DOHH2 (cell line): ENCODE measurements around the gene ENSA.

ENCODE experiments used
- H3F3A ChIP-seq: fragments of 200-600 bp; sonication (generic), shearing (Covaris generic); 2 replicates; pipeline ENCODE4 v1.6.0; 2016; ENCODE audit warnings: antibody characterized with exemption, mild to moderate bottlenecking; ENCODE audit not compliant: control insufficient read depth, insufficient read depth
- H3K27ac ChIP-seq: fragments of 200-600 bp; sonication (generic); 2 replicates; pipeline ENCODE4 v1.5.1; 2014; ENCODE audit warnings: low read depth, mild to moderate bottlenecking, low read length, moderate library complexity
- H3K27me3 ChIP-seq: fragments of 200-600 bp; sonication (generic); 2 replicates; pipeline ENCODE4 v1.6.1; 2014; ENCODE audit warnings: mild to moderate bottlenecking, low read length, mixed read lengths; ENCODE audit not compliant: control insufficient read depth
- H3K36me3 ChIP-seq: fragments of 200-600 bp; sonication (generic); 2 replicates; pipeline ENCODE4 v1.6.1; 2014; ENCODE audit warnings: mild to moderate bottlenecking, low read length, moderate library complexity, mixed read lengths; ENCODE audit not compliant: control insufficient read depth
- H3K4me1 ChIP-seq: fragments of 200-600 bp; sonication (generic); 2 replicates; pipeline ENCODE4 v1.6.1; 2014; ENCODE audit warnings: mild to moderate bottlenecking, low read length, mixed read lengths; ENCODE audit not compliant: control insufficient read depth
- H3K4me2 ChIP-seq: fragments of 200-600 bp; sonication (generic); 2 replicates; pipeline ENCODE4 v1.6.0; 2014; ENCODE audit warnings: mild to moderate bottlenecking, low read length, moderate library complexity
- H3K4me3 ChIP-seq: fragments of 200-600 bp; sonication (generic); 2 replicates; pipeline ENCODE4 v1.5.1; 2014; ENCODE audit warnings: mild to moderate bottlenecking, low read length, mixed read lengths
- H3K79me2 ChIP-seq: fragments of 200-600 bp; sonication (generic); 2 replicates; pipeline ENCODE4 v1.6.1; 2014; ENCODE audit warnings: mild to moderate bottlenecking, low read length, mixed read lengths; ENCODE audit not compliant: control insufficient read depth
- H3K9me2 ChIP-seq: fragments of 200-600 bp; sonication (generic); replicated peaks from 2 replicates; pipeline ENCODE4 v1.6.1; 2014; ENCODE audit warnings: mild to moderate bottlenecking, low read length, mixed read lengths; ENCODE audit not compliant: control insufficient read depth
- H3K9me3 ChIP-seq: fragments of 200-600 bp; sonication (generic); 2 replicates; pipeline ENCODE4 v1.6.1; 2014; ENCODE audit warnings: antibody characterized with exemption, low read length, mixed read lengths; ENCODE audit not compliant: control insufficient read depth, insufficient read depth
- H4K20me1 ChIP-seq: fragments of 200-600 bp; sonication (generic); 2 replicates; pipeline ENCODE4 v1.6.0; 2014; ENCODE audit warnings: low read depth, mild to moderate bottlenecking, antibody characterized with exemption, low read length, moderate library complexity; ENCODE audit not compliant: control insufficient read depth, insufficient read depth
- CTCF ChIP-seq: fragments of 200-600 bp; sonication (generic); IDR thresholded peaks from one replicate; pipeline ENCODE4 v1.5.1; 2014; ENCODE audit warnings: antibody characterized with exemption, mild to moderate bottlenecking, low read depth, low read length; ENCODE audit not compliant: poor library complexity, severe bottlenecking
- EZH2phosphoT487 ChIP-seq: fragments of 200-600 bp; sonication (generic); IDR thresholded peaks from 2 replicates; pipeline ENCODE4 v1.6.1; 2017; ENCODE audit warnings: borderline replicate concordance, mild to moderate bottlenecking, antibody characterized with exemption, low read length, moderate library complexity, mixed read lengths

Gene ENSA

GRCh38 chr1:150629115-150629928 lies at the start of gene ENSA:
Gene ENSA, minus strand, starts transcription at chr1:150629612. Its CDS starts 142 bp downstream, at chr1:150629470.
- H4K20me1 ChIP-seq, result no peaks in the 10 kb centered on the region
- H3K27me3 ChIP-seq, result no peaks in the 10 kb centered on the region

GRCh38 chr1:150678988-150679387 lies 49.6 kb upstream of the ENSA start:
- Histone ChIP-seq H3K36me3 (peaks cover 4% of the 10 kb centered on the region; the same call in 1 of the 2 replicates), H3F3A (peaks cover 4% of the 10 kb centered on the region; the same call in 1 of the 2 replicates), H3K9me3 (no peaks in the 10 kb centered on the region), H3K27ac (no peak overlapping the region), H3K4me3 (no peak overlapping the region), H3K79me2 (0 out of 2 replicates have a peak, but pooled peaks cover 3% of the 10 kb centered on the region), H4K20me1 (no peaks in the 10 kb centered on the region), H3K27me3 (no peaks in the 10 kb centered on the region), H3K4me1 (peaks cover 4% of the 10 kb centered on the region), H3K9me2 (no peaks in the 10 kb centered on the region), H3K4me2 (no peak overlapping the region)
- no peak for TF ChIP-seq CTCF
- no peak for TF ChIP-seq EZH2phosphoT487

More at GRCh38 chr1:150629115-150629928, at the start of gene ENSA:
- H3K79me2 ChIP-seq, result peaks cover 41% of the 10 kb centered on the region
- H3K9me2 ChIP-seq, result no peaks in the 10 kb centered on the region
- peak within 1 kb of the TSS; percentile 75 for H3K4me3 ChIP-seq
- peak within 1 kb of the TSS; percentile 66 for H3K4me2 ChIP-seq
- H3K9me3 ChIP-seq, result no peaks in the 10 kb centered on the region
- peaks cover 17% of the 10 kb centered on the region for H3K4me1 ChIP-seq
- peaks cover 41% of the 10 kb centered on the region for H3K36me3 ChIP-seq
- TF ChIP-seq CTCF (no peak), EZH2phosphoT487 (no peak)
- H3K27ac ChIP-seq, result peak within 1 kb of the TSS; percentile 81
- H3F3A ChIP-seq, result peaks cover 3% of the 10 kb centered on the region; the same call in 1 of the 2 replicates

- H3F3A ChIP-seq, result no peaks in the 10 kb centered on the region
- H3K4me3 ChIP-seq, result no peak overlapping the region
- H3K36me3 ChIP-seq, result no peaks in the 10 kb centered on the region
- no peak overlapping the region for H3K27ac ChIP-seq
- H3K9me3 ChIP-seq, result no peaks in the 10 kb centered on the region
- H3K4me1 ChIP-seq, result no peaks in the 10 kb centered on the region
- TF ChIP-seq CTCF, result no peak
- TF ChIP-seq EZH2phosphoT487, result no peak
- H3K4me2 ChIP-seq, result no peak overlapping the region
- H4K20me1 ChIP-seq, result no peaks in the 10 kb centered on the region
- no peaks in the 10 kb centered on the region for H3K27me3 ChIP-seq
- H3K79me2 ChIP-seq, result no peaks in the 10 kb centered on the region
- no peaks in the 10 kb centered on the region for H3K9me2 ChIP-seq
Measured at GRCh38 chr1:150674881-150675280, 45.5 kb upstream of the ENSA start.
